NCI-H2171 treated with DMSO at 0.1 percent for 48 hours (cell line): Measurements from ENCODE around the gene NTRK3.

Experiments used
- DNase-seq: peaks from one replicate; lab custom pipeline; 2025; lab: John Stamatoyannopoulos, UW

NTRK3 gene

GRCh38 chr15:87940768-87941167 is 315.8 kb downstream of the NTRK3 start:
- no peak for DNase-seq

GRCh38 chr15:87939848-87940457 is 316.6 kb downstream of the NTRK3 start:
- DNase-seq = no peak

GRCh38 chr15:87938031-87938430 is 318.5 kb downstream of the NTRK3 start:
- DNase-seq = no peak

- DNase-seq = no peak
Observed at GRCh38 chr15:87935583-87935982, 321.0 kb downstream of the NTRK3 start.

- DNase-seq = no peak
Observed at GRCh38 chr15:87931584-87931983, 325.0 kb downstream of the NTRK3 start.

- DNase-seq = no peak
Observed at GRCh38 chr15:87930457-87930856, 326.1 kb downstream of the NTRK3 start.

- DNase-seq = no peak
Observed at GRCh38 chr15:87929841-87930240, 326.7 kb downstream of the NTRK3 start.

GRCh38 chr15:87924433-87924832 is 332.1 kb downstream of the NTRK3 start:
- DNase-seq = no peak

GRCh38 chr15:87919064-87919463 is 337.5 kb downstream of the NTRK3 start:
- DNase-seq = no peak

GRCh38 chr15:87917480-87917879 is 339.1 kb downstream of the NTRK3 start:
- DNase-seq = no peak

GRCh38 chr15:87916208-87916607 is 340.3 kb downstream of the NTRK3 start:
- DNase-seq = no peak

GRCh38 chr15:87910301-87910700 is 346.2 kb downstream of the NTRK3 start:
- no peak for DNase-seq

- DNase-seq = no peak
Observed at GRCh38 chr15:87907676-87908446, 348.7 kb downstream of the NTRK3 start.

- no peak for DNase-seq
Observed at GRCh38 chr15:87906444-87906843, 350.1 kb downstream of the NTRK3 start.

GRCh38 chr15:87902772-87903426 is 353.6 kb downstream of the NTRK3 start:
- DNase-seq = no peak

- DNase-seq = no peak
Observed at GRCh38 chr15:87901926-87902690, 354.4 kb downstream of the NTRK3 start.

GRCh38 chr15:87901008-87901407 is 355.5 kb downstream of the NTRK3 start:
- DNase-seq = no peak

GRCh38 chr15:87896936-87897335 is 359.6 kb downstream of the NTRK3 start:
- no peak for DNase-seq

- no peak for DNase-seq
Observed at GRCh38 chr15:87887177-87887576, 369.4 kb downstream of the NTRK3 start.

GRCh38 chr15:87881026-87881425 is 375.5 kb downstream of the NTRK3 start:
- no peak for DNase-seq

- DNase-seq = no peak
Observed at GRCh38 chr15:87877822-87878542, 378.6 kb downstream of the NTRK3 start.
